WERI-Rb-1 (cell line): ENCODE results near the gene STIM2.

Experiments
- DNase-seq: peaks from one replicate; pipeline ENCODE4 v3.0.0-alpha.2; 2020
- H3K27ac ChIP-seq: fragments of 250-450 bp; sonication (Bioruptor Pico); 2 replicates; pipeline ENCODE4 v1.5.1; 2020; ENCODE audit warnings: mild to moderate bottlenecking, moderate library complexity
- H3K27me3 ChIP-seq: fragments of 250-450 bp; sonication (Bioruptor Pico); 2 replicates; pipeline ENCODE4 v1.5.1; 2021; ENCODE audit warnings: mild to moderate bottlenecking, low read depth, moderate library complexity; ENCODE audit not compliant: insufficient read depth, severe bottlenecking
- H3K36me3 ChIP-seq: fragments of 250-450 bp; sonication (Bioruptor Pico); 2 replicates; pipeline ENCODE4 v1.5.1; 2020; ENCODE audit warnings: mild to moderate bottlenecking, moderate library complexity
- H3K4me3 ChIP-seq: 2 replicates; pipeline ENCODE4 v1.5.1; 2011; ENCODE audit warnings: low read depth, mild to moderate bottlenecking, control low read depth, low read length
- H3K9me3 ChIP-seq: fragments of 250-450 bp; sonication (Bioruptor Pico); 2 replicates; pipeline ENCODE4 v1.5.1; 2021; ENCODE audit warnings: mild to moderate bottlenecking, moderate library complexity; ENCODE audit not compliant: severe bottlenecking
- CTCF ChIP-seq: IDR thresholded peaks from 2 replicates; pipeline ENCODE4 v1.5.1; 2011; ENCODE audit warnings: low read depth, mild to moderate bottlenecking, control low read depth, inconsistent platforms, low read length

STIM2 gene

GRCh38 chr4:26993967-26994366 lies 133.3 kb downstream of the STIM2 start:
- Histone ChIP-seq H3K4me3 (no peak overlapping the region), H3K27me3 (no peaks in the 10 kb centered on the region), H3K9me3 (no peaks in the 10 kb centered on the region), H3K36me3 (no peaks in the 10 kb centered on the region), H3K27ac (no peak overlapping the region)
- DNase-seq = no peak
- no peak for TF ChIP-seq CTCF

DNA sequence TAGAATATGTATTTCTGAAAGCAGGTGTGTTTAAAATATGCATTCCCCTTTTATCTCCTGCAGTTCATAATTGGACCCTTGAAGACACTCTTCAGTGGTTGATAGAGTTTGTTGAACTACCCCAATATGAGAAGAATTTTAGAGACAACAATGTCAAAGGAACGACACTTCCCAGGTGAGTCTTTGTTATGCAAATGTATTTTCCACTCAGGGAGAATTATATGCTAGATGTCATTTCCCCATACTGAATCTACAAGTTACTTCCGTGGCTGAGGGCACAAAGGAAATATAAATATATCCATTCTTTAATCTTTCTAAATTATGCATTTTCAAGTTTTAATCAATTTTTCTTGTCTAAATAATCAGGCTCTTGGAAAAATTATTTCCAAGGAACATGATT lies 134.7 kb downstream of the STIM2 start:
- Histone ChIP-seq H3K36me3 (no peaks in the 10 kb centered on the region), H3K4me3 (no peak overlapping the region), H3K27me3 (no peaks in the 10 kb centered on the region), H3K9me3 (no peaks in the 10 kb centered on the region), H3K27ac (no peak overlapping the region)
- TF ChIP-seq CTCF = no peak
- DNase-seq = no peak

DNA sequence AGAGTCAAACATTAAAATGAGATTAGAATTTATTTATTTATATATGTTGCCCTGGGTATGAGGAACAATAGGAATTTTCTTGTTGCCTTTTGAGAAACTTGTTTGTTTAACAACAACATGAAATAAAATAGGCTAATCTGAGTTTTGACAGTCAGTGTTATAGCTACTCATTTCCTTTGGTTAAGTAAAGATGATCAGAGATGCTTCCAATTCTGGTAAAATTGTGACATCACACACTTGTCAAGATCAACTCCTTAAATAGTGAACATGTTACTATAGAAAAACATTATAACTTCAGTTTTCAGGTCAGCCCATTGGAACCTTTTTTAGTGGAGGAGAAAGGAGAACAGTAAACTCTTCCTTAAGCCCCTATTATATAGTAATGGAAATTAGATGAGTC lies 136.1 kb downstream of the STIM2 start:
- Histone ChIP-seq H3K9me3 (no peaks in the 10 kb centered on the region), H3K36me3 (no peaks in the 10 kb centered on the region), H3K27ac (no peak overlapping the region), H3K4me3 (no peak overlapping the region), H3K27me3 (no peaks in the 10 kb centered on the region)
- DNase-seq = no peak
- TF ChIP-seq CTCF = no peak

DNA sequence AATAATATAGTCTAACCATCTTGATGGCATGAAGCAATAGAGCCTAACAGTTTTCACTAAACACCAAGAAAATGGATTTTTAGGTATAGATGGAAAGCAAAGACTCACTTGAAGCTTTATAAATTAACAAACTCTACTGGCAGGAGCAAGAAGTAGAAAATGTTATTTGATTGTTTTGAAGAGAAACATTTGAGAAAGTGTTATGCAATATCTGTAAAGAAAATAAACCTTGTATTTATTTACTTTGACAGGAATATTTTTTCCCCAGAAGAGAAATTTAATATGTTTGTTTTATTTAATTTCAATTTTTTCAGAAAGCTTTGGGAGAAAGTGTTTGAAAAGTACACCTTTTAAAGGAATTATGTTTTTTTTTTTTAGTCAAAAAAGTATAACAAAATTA lies 139.0 kb downstream of the STIM2 start:
- no peak for TF ChIP-seq CTCF
- Histone ChIP-seq H3K27me3 (no peaks in the 10 kb centered on the region), H3K27ac (no peak overlapping the region), H3K9me3 (no peaks in the 10 kb centered on the region), H3K36me3 (no peaks in the 10 kb centered on the region; the same call in 1 of the 2 replicates), H3K4me3 (no peak overlapping the region)
- no peak for DNase-seq

GRCh38 chr4:27000122-27000521 lies 139.5 kb downstream of the STIM2 start:
- Histone ChIP-seq H3K27ac (no peak overlapping the region), H3K4me3 (no peak overlapping the region), H3K36me3 (no peaks in the 10 kb centered on the region; the same call in 1 of the 2 replicates), H3K9me3 (no peaks in the 10 kb centered on the region), H3K27me3 (no peaks in the 10 kb centered on the region)
- DNase-seq = no peak
- TF ChIP-seq CTCF = no peak

DNA sequence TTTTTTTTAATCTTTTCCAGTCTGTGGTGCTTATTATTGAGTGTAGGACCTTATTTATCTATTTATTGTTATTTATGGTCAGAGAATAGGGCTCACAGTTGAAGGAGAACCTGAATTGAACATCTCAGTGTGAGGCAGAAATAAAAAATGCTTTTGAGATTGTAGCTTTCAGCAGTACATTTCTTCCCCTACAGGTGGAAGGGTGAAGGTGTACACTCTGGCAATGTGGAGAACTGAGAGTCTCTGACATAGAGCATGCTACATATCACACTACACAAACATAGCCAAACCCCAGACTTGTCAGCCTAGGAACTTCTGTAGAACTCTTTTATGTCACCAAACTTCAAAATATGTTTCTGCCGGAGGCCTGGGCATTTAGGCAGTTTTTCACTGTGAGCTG lies 140.2 kb downstream of the STIM2 start:
- no peaks in the 10 kb centered on the region for H3K27me3 ChIP-seq
- peak; percentile 25 for DNase-seq
- peak; percentile 60 for TF ChIP-seq CTCF
- H3K4me3 ChIP-seq = no peak overlapping the region
- no peaks in the 10 kb centered on the region; the same call in 1 of the 2 replicates for H3K36me3 ChIP-seq
- no peak overlapping the region for H3K27ac ChIP-seq
- H3K9me3 ChIP-seq = no peaks in the 10 kb centered on the region
